GM18526 (cell line): ENCODE data around the gene ATP5F1B.

Experiments used
- POLR2A ChIP-seq: IDR thresholded peaks from 3 replicates; pipeline ENCODE4 v1.6.1; 2011; ENCODE audit not compliant: insufficient read length; ENCODE audit errors: extremely low read depth

ATP5F1B gene

GRCh38 chr12:56661979-56662638 is 16.3 kb upstream of the ATP5F1B start:
- no peak for TF ChIP-seq POLR2A

DNA sequence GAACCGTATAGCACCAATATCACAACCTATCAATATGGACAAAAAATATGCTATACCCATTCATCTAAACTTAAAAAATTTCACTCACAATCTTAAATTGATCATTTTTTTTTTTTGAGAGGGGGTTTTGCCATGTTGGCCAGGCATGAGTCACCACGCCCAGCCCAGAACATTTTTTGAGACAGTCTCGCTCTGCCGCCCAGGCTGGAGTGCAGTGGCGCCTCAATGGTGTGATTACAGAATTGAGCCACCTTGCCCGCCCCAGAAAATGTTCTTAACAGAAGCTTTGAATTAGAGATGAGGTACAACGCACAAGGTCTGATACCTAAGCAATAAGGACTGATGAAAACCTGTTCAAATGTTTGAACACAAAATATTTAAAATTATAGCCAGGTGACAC is 15.8 kb upstream of the ATP5F1B start:
- no peak for TF ChIP-seq POLR2A

- no peak for TF ChIP-seq POLR2A
Observed at GRCh38 chr12:56658921-56659320, 13.1 kb upstream of the ATP5F1B start.

DNA sequence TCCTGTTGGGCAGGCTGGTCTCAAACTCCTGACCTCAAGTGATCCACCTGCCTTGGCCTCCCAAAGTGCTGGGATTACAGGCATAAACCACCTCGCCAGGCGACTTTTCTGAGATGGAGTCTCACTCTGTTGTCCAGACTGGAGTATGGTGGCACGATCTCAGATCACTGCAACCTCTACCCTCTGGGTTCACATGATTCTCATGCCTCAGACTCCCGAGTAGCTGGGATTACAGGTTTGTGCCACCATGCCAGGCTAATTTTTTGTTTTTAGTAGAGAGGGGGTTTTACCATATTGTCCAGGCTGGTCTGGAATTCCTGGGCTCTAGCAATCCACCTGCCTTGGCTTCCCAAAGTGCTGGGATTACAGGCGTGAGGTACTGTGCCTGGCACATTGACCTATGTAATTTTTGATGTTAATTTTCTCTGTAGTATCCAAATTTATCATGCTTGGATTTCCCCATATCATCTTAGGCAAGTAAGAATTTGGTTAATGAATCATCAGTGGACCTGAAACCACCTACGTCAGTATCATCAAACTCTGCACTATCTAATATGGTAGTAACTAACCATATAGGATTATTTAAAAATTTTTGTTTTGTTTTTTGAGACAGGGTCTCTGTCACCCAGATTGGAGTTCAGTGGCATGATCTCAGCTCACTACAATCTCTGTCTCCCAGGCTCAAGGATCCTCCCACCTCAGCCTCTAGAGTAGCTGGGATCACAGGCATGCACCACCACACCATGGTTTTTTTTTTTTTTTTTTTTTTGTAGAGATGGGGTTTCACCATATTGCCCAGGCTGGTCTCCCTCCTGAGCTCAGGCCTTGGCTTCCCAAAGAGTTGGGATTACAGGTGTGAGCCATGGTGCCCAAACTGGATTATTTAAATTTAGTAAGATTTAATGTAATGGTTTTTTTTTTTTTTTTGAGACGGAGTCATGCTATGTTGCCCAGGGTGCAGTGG is 11.9 kb upstream of the ATP5F1B start:
- no peak for TF ChIP-seq POLR2A

- no peak for TF ChIP-seq POLR2A
Observed at GRCh38 chr12:56645201-56645716, 525 bp downstream of the ATP5F1B start.

DNA sequence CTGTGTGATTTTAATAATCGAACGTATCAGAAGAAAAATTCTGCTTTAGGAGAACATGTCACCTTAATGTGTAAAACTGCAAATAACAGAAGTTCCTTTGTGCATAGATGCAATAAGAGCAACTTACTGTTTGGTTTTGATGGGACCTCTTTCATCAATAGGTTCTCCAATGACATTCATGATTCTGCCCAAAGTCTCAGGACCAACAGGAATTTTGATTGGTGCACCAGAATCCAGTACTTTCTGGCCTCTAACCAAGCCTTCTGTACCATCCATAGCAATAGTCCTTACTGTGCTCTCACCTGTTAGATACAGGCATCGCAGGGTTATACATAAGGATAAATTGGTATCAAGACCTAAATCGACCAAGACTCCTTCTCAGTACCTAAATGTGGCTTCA is 1.1 kb downstream of the ATP5F1B start:
- TF ChIP-seq POLR2A, result no peak

DNA sequence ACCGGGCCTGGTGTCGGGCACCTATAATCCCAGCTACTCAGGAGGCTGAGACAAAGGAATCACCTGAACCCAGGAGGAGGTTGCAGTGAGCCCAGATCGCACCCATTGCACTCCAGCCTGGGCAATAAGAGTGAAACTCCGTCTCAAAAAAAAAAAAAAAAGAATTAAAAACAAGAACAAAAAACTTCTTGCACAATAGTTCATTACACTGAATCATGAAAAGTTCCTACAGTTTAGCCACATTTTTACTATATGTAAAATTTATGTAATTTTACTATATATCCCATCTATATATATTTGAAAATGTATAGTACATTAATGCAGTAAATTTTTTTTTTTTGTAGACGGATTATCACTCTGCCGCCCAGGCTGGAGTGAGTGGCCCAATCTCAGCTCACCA is 4.6 kb downstream of the ATP5F1B start:
- TF ChIP-seq POLR2A, result no peak

DNA sequence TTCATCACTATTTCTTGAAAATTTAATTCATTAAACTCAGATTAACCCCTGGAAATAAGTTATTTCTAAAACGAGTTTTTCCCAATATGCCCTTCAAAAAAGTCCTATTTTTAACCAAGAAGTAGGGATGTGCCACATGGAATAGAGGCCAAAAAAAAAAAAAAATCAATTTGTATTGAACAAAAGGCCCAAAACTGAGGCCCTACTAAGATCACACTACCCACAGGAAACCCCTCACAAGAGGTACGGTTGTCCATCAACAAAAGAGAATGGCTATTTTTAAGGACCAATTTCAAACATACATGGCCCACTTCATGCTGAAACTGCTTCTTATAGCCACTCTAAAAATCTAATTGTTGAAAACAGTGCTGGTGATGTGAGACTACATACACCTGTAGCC is 8.2 kb downstream of the ATP5F1B start:
- TF ChIP-seq POLR2A, result no peak

GRCh38 chr12:56636675-56637540 is 8.9 kb downstream of the ATP5F1B start:
- TF ChIP-seq POLR2A, result peak; percentile 43

DNA sequence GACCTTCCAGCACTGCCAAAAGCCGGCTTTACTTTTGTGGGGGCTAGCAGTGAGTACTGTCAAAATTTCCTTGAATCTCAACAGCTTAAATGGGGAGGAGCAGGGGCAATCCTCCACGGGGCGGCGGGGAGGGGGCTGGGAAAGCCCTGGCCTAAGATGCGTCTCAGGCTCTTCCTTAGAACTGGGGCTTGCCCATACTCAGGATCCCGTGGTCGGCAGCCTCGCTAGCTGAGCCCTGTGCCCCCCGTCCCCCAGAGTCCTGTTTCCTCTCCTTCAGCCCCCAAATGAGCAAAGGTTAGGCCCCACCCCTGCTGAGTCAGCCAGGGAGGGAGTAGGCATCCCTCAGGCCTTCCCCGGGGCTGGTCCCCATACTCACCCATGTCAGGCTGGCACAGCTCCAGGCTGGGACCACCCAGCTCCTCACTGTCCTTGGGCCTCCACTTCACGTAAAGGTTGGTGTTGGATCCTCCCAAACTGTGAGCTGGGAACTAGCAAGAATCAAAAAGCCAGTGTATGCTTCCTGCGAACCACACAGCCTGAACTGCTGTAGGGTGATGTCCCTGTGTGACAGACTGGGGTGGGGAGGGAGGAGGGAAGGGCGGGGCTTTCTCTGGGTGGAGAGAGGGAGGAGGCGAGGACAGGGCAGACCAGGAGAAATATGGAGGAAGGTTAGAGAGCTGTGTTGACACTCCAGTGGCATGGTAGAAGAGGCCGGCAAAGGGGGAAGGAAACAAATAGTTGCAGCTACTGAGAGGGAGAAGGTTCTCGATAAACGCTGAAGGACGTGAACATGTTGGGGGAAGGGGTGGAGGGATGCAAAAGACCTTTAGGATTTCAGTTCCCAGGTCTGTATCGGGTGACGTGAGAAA is 9.7 kb downstream of the ATP5F1B start:
- TF ChIP-seq POLR2A, result peak; percentile 52

DNA sequence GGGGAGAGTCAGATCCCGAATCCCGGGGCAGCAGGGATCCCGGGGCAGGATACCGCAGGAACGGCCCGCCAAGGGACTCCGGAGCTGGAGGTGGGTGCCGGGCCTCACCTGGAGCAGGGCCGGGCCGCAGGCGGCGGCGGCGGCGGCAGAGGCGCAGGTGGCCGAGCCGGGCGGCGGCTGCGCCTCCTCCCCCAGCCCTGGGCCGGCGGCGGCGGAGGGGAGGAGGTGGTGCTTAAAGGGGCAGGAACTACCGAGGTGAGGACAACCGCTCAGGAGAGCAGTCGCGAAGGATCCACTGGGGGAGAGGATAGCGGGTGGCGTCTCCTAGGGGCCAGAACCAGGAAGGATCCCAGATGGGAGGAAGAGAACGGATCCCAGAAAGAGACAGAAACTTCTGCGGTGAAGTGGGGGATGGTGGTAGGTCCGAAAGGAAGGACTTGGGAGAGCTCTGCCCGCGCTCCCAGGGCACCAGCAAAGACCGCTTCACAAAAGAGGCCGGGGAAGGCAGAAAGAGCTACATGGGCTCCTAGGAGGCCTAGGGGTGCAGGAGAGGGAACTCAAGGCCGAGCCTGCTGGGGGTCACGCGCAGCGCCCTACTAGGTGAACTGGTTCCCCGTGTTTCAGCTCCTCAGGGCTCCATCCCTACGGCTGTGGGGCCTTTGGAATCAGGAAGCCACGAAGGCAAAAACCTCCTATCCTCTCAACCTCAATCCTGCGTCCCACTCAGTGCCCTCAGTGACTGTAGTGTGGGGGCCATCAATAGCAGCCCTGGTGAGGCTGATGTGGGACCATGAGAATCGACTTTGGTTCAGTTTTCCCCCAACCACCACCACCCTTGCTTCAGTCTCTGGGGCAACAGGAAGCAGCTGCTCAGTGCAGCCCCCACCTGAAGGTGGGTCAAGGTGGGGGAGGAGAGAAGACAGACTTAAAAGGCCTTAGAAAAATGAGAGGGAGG is 10.7 kb downstream of the ATP5F1B start:
- TF ChIP-seq POLR2A, result peak; percentile 48

GRCh38 chr12:56634242-56634836 is 11.4 kb downstream of the ATP5F1B start:
- no peak for TF ChIP-seq POLR2A
